SK-N-SH (cell line): ENCODE data around the gene HTRA2. TPM values are rescaled to one million over a fixed set of nuclear protein-coding genes. Genes with fewer than 3 reads are reported as not detected.
A peak's percentile ranks its signal among the peaks of the same experiment; 100 is the strongest.

Experiments used
- CTCF ChIA-PET: fragments of 300-600, 350-600 bp; formaldehyde crosslinking; extraction: SDS; loops from one replicate; lab custom pipeline; 2021; lab: Yijun Ruan, JAX
- POLR2A ChIA-PET: fragments of 350-600 bp; sonication (Branson Sonifier 250); formaldehyde crosslinking; extraction: SDS; loops from one replicate; lab custom pipeline; 2020; ENCODE audit warnings: antibody characterized with exemption, inconsistent platforms; lab: Yijun Ruan, JAX
- DNase-seq: peaks from one replicate; pipeline ENCODE4 v3.0.0; 2012
- H2AFZ ChIP-seq: fragments of 200-600 bp; sonication (generic); 2 replicates; pipeline ENCODE4 v1.8.1; 2016; ENCODE audit warnings: antibody characterized with exemption, mild to moderate bottlenecking, low read depth
- H3F3A ChIP-seq: fragments of 200-600 bp; sonication (generic); replicated peaks from 2 replicates; pipeline ENCODE3; 2016; ENCODE audit warnings: antibody characterized with exemption, mild to moderate bottlenecking; ENCODE audit not compliant: insufficient read depth
- H3K27ac ChIP-seq, 2 experiments: fragments of 200-500 bp in 1 of 2; fragments of 200-600 bp in 1 of 2; sonication (Bioruptor generic) in 1 of 2; sonication (generic), shearing (Covaris generic) in 1 of 2; 2 replicates each; pipeline versions ENCODE4 v1.5.1 to v1.6.1; 2014 to 2016; ENCODE audit warnings: low read depth in 2 of 2, inconsistent platforms in 1 of 2, low read length in 1 of 2, mild to moderate bottlenecking in 1 of 2, mixed read lengths in 1 of 2
- H3K27me3 ChIP-seq: fragments of 200-600 bp; sonication (generic), shearing (Covaris generic); 2 replicates; pipeline ENCODE4 v1.6.1; 2016; ENCODE audit warnings: mixed run types; ENCODE audit not compliant: insufficient read depth
- H3K36me3 ChIP-seq, 2 experiments: fragments of 200-500 bp in 1 of 2; fragments of 200-600 bp in 1 of 2; sonication (Bioruptor generic) in 1 of 2; sonication (generic) in 1 of 2; replicated peaks in 1 of 2; 2 replicates each; pipeline versions ENCODE3 to v1.5.1; 2014 to 2016; ENCODE audit warnings: low read length in 1 of 2, mild to moderate bottlenecking in 1 of 2; ENCODE audit not compliant: insufficient read depth in 2 of 2, control insufficient read depth in 1 of 2
- H3K4me1 ChIP-seq, 2 experiments: fragments of 200-500 bp in 1 of 2; fragments of 200-600 bp in 1 of 2; sonication (Bioruptor generic) in 1 of 2; sonication (generic), shearing (Covaris generic) in 1 of 2; 2 replicates each; pipeline versions ENCODE4 v1.5.1 to v1.6.1; 2014 to 2016; ENCODE audit warnings: low read depth in 1 of 2, low read length in 1 of 2, mixed run types in 1 of 2; ENCODE audit not compliant: insufficient read depth in 2 of 2, control insufficient read depth in 1 of 2
- H3K4me2 ChIP-seq: fragments of 200-600 bp; sonication (generic), shearing (Covaris generic); 2 replicates; pipeline ENCODE4 v1.6.1; 2017; ENCODE audit warnings: mixed run types
- H3K4me3 ChIP-seq, 2 experiments: fragments of 200-500 bp in 1 of 2; fragments of 200-600 bp in 1 of 2; sonication (Bioruptor generic) in 1 of 2; sonication (generic), shearing (Covaris generic) in 1 of 2; 2 replicates each; pipeline versions ENCODE4 v1.5.1 to v1.8.1; 2014 to 2016; ENCODE audit warnings: low read depth in 2 of 2, inconsistent platforms in 1 of 2, low read length in 1 of 2, mild to moderate bottlenecking in 1 of 2, mixed read lengths in 1 of 2, moderate library complexity in 1 of 2
- H3K79me2 ChIP-seq: fragments of 200-600 bp; sonication (generic); 2 replicates; pipeline ENCODE4 v1.8.1; 2017; ENCODE audit warnings: mild to moderate bottlenecking; ENCODE audit not compliant: insufficient read depth
- H3K9ac ChIP-seq: fragments of 200-600 bp; sonication (generic); 2 replicates; pipeline ENCODE4 v1.6.1; 2017; ENCODE audit warnings: mixed run types
- H3K9me2 ChIP-seq: fragments of 200-600 bp; sonication (generic); 2 replicates; pipeline ENCODE4 v1.6.1; 2017; ENCODE audit warnings: mixed run types
- H3K9me3 ChIP-seq: fragments of 200-600 bp; sonication (generic); 2 replicates; pipeline ENCODE4 v1.6.1; 2017; ENCODE audit warnings: mixed run types, mild to moderate bottlenecking, moderate library complexity
- H4K20me1 ChIP-seq: fragments of 200-600 bp; sonication (generic); 2 replicates; pipeline ENCODE4 v1.6.1; 2017; ENCODE audit warnings: mild to moderate bottlenecking, mixed run types; ENCODE audit not compliant: insufficient read depth
- EP300 ChIP-seq, 2 experiments: IDR thresholded peaks; 2 replicates each; pipeline versions ENCODE4 v1.4.0 to v1.6.1; 2012; ENCODE audit warnings: borderline replicate concordance in 1 of 2, low read depth in 1 of 2, low read length in 1 of 2
- EZH2phosphoT487 ChIP-seq: fragments of 200-600 bp; sonication (generic); IDR thresholded peaks from 2 replicates; pipeline ENCODE4 v1.6.1; 2017; ENCODE audit warnings: low read depth, mixed run types, mild to moderate bottlenecking, antibody characterized with exemption, moderate library complexity, borderline replicate concordance
- FOXJ3 ChIP-seq: sonication (generic); formaldehyde crosslinking; IDR thresholded peaks from 2 replicates; pipeline ENCODE4 v1.5.1; 2020; ENCODE audit warnings: mild to moderate bottlenecking, missing genetic modification reagents
- MAX ChIP-seq: IDR thresholded peaks from 2 replicates; pipeline ENCODE4 v1.4.0; 2012; ENCODE audit warnings: low read depth
- MXI1 ChIP-seq: IDR thresholded peaks from 2 replicates; pipeline ENCODE4 v1.6.1; 2012; ENCODE audit warnings: mild to moderate bottlenecking, low read depth, low read length, improper control_type of control experiment
- RAD21 ChIP-seq: IDR thresholded peaks from 2 replicates; pipeline ENCODE4 v1.6.1; 2012; ENCODE audit warnings: mild to moderate bottlenecking, low read length
- RCOR1 ChIP-seq: fragments of 150-350 bp; IDR thresholded peaks from 2 replicates; pipeline ENCODE4 v1.6.1; 2017; ENCODE audit warnings: antibody characterized with exemption, low read length
- SMC3 ChIP-seq: IDR thresholded peaks from 2 replicates; pipeline ENCODE4 v1.6.1; 2012; ENCODE audit warnings: low read depth, low read length, improper control_type of control experiment
- TAF1 ChIP-seq: IDR thresholded peaks from 2 replicates; pipeline ENCODE4 v1.6.1; 2012; ENCODE audit warnings: low read depth, mild to moderate bottlenecking, low read length, moderate library complexity, borderline replicate concordance
- TCF12 ChIP-seq: IDR thresholded peaks from 2 replicates; pipeline ENCODE4 v1.4.0; 2012
- WGBS: methylation state at CpG from one replicate; pipeline ENCODE4 v1.1.6; 2017; ENCODE audit warnings: low lambda C conversion rate; 5-methylcytosine and 5-hydroxymethylcytosine counted together
- polyA plus RNA-seq, 3 experiments: library from polyadenylated mRNA; depleted of rRNA; stranded (reverse); fragments of >200 nt; gene quantifications; 2 replicates each; pipeline ENCODE4 v1.2.3, GENCODE V29; 2012
- TF ChIP-seq, protein P1 (sequence below): IDR thresholded peaks from 2 replicates; pipeline ENCODE4; 2012
- TF ChIP-seq, protein P2 (sequence below): fragments of 150-350 bp; IDR thresholded peaks from 2 replicates; pipeline ENCODE4 v1.6.1; 2016; ENCODE audit warnings: mild to moderate bottlenecking, low read depth, low read length

HTRA2 gene
- polyA plus RNA-seq, 1 of the 3 experiments (the other 2 are of a cell fraction) = 55.7 TPM

GRCh38 chr2:74505448-74506246 lies 24.1 kb upstream of the HTRA2 start:
- H3K79me2 ChIP-seq = peaks cover 17% of the 10 kb centered on the region; the same call in 1 of the 2 replicates
- WGBS = 88% methylated on average over 14 of the region's 14 CpGs
- peaks cover 15 to 20% of the 10 kb centered on the region in 2 experiments for H3K36me3 ChIP-seq
- no peak overlapping the region for H3K27ac ChIP-seq
- peak overlapping the region; percentile 96 for H3K4me2 ChIP-seq
- no peaks in the 10 kb centered on the region for H4K20me1 ChIP-seq
- CTCF ChIA-PET = interaction anchor here (1.3 to 7.5 kb wide), 4 partner anchors 12 to 31 kb away, joined by 3 to 80 read pairs (median 32); partner anchors contain the start of genes AUP1, CCDC142, HTRA2 and TTC31
- H3K9ac ChIP-seq = peak overlapping the region; percentile 43
- peaks cover 19 to 37% of the 10 kb centered on the region in 2 experiments; a peak in 3 of 4 replicates for H3K4me1 ChIP-seq
- TF ChIP-seq, protein P1, sequence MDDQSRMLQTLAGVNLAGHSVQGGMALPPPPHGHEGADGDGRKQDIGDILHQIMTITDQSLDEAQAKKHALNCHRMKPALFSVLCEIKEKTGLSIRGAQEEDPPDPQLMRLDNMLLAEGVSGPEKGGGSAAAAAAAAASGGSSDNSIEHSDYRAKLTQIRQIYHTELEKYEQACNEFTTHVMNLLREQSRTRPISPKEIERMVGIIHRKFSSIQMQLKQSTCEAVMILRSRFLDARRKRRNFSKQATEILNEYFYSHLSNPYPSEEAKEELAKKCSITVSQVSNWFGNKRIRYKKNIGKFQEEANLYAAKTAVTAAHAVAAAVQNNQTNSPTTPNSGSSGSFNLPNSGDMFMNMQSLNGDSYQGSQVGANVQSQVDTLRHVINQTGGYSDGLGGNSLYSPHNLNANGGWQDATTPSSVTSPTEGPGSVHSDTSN = no peak
- no peak for TF ChIP-seq TCF12
- TF ChIP-seq, protein P2, sequence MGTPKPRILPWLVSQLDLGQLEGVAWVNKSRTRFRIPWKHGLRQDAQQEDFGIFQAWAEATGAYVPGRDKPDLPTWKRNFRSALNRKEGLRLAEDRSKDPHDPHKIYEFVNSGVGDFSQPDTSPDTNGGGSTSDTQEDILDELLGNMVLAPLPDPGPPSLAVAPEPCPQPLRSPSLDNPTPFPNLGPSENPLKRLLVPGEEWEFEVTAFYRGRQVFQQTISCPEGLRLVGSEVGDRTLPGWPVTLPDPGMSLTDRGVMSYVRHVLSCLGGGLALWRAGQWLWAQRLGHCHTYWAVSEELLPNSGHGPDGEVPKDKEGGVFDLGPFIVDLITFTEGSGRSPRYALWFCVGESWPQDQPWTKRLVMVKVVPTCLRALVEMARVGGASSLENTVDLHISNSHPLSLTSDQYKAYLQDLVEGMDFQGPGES = no peak
- TF ChIP-seq EP300 (IDR thresholded peaks at IDR 0.05; ENCODE audit: borderline replicate concordance in 1 of 2, low read depth in 1 of 2, low read length in 1 of 2) = no peak
- TF ChIP-seq RAD21 = no peak
- TF ChIP-seq RCOR1 = no peak
- TF ChIP-seq SMC3 = no peak
- TF ChIP-seq MXI1 = no peak
- TF ChIP-seq MAX = no peak
- no peak for TF ChIP-seq EZH2phosphoT487
- TF ChIP-seq FOXJ3 = no peak
- no peak for TF ChIP-seq TAF1
- TF ChIP-seq, all 33 proteins: peak for 0
- H3K4me3 ChIP-seq = peak overlapping the region; percentile 21 to 84; a peak in 3 of 4 replicates
- POLR2A ChIA-PET = interaction anchor here (0.7 to 0.9 kb wide), 2 partner anchors 16 to 17 kb away, joined by 3 read pairs; no protein-coding TSS in a partner anchor
- H3F3A ChIP-seq = peaks cover 28% of the 10 kb centered on the region
- no peaks in the 10 kb centered on the region for H3K9me2 ChIP-seq
- no peak for DNase-seq
- H2AFZ ChIP-seq = no peak overlapping the region
- H3K9me3 ChIP-seq = no peaks in the 10 kb centered on the region
- no peaks in the 10 kb centered on the region for H3K27me3 ChIP-seq
